Eye (tissue), 1 donor: ENCODE measurements around the gene ABCE1.

Experiments
- DNase-seq: peaks from one replicate; pipeline ENCODE4 v3.0.0-alpha.2; 2015

Gene ABCE1

GRCh38 chr4:145177906-145178538 is 79.9 kb downstream of the ABCE1 start:
- DNase-seq, result peak; percentile 29

- no peak for DNase-seq
These were observed 80.7 kb downstream of the ABCE1 start for GRCh38 chr4:145178740-145179280.
